Lower leg skin (tissue), 3 donors: ENCODE measurements around the gene TNIK.

Source experiments
- CTCF ChIP-seq, 3 donors: fragments of 450-650 bp; IDR thresholded peaks; one replicate each; pipeline ENCODE4 v1.5.1; 2016; ENCODE audit warnings: antibody characterized with exemption in 3 of 3, mild to moderate bottlenecking in 3 of 3, moderate library complexity in 2 of 3
- POLR2A ChIP-seq, 2 donors: fragments of 450-650 bp; IDR thresholded peaks; one replicate each; pipeline ENCODE4 v1.6.1; 2016 to 2017; ENCODE audit warnings: antibody characterized with exemption in 2 of 2, mild to moderate bottlenecking in 1 of 2, moderate library complexity in 1 of 2

- TF ChIP-seq CTCF (IDR thresholded peaks at IDR 0.05) (no peak), POLR2A (IDR thresholded peaks at IDR 0.05) (no peak)
Observed at GRCh38 chr3:171412054-171412453, 48.2 kb downstream of the TNIK start.
